ENCODE results near the gene EIF4G3. TPM values are rescaled to one million over a fixed set of nuclear protein-coding genes. Genes with fewer than 3 reads are reported as not detected.

EIF4G3 gene
- total and polyA plus RNA-seq, 10 donors = 14.3 to 97.3 (median 64.1) TPM

- H3K27ac ChIP-seq = peak overlapping the region in 2 of 8 donors; percentile 21 to 26
- intact Hi-C loops (cut with DNase I; ENCODE audit: low total_unique reads) = no loop called here
- H3K36me3 ChIP-seq = peaks cover 0 to 13% (median 2%) of the 10 kb centered on the region in 6 donors
- TF ChIP-seq POLR2AphosphoS5 (IDR thresholded peaks at IDR 0.05) = no peak
- no peak for TF ChIP-seq CTCF (IDR thresholded peaks at IDR 0.05 in 8 of 11, conservative IDR thresholded peaks at IDR 0.05 in 3 of 11)
- no peak for TF ChIP-seq POLR2A (IDR thresholded peaks at IDR 0.05)
- DNase-seq = no peak
- peaks cover 0 to 38% (median 17%) of the 10 kb centered on the region in 6 donors for H3K4me1 ChIP-seq
- 30 to 46% (median 40%) methylated on average over 2 of the region's 2 CpGs for WGBS, 5 donors
- H3K27me3 ChIP-seq (replicated peaks in 1 of 7) = no peaks in the 10 kb centered on the region
- H3K4me3 ChIP-seq = no peak overlapping the region
- H3K9me3 ChIP-seq = no peaks in the 10 kb centered on the region
Measured at GRCh38 chr1:20992322-20993056, 184.2 kb downstream of the EIF4G3 start.

GRCh38 chr1:20988943-20989342, 187.8 kb downstream of the EIF4G3 start:
- Histone ChIP-seq H3K36me3 (peaks cover 0 to 13% (median 2%) of the 10 kb centered on the region in 6 donors), H3K9me3 (no peaks in the 10 kb centered on the region), H3K4me3 (no peak overlapping the region), H3K4me1 (peaks cover 0 to 25% (median 16%) of the 10 kb centered on the region in 6 donors), H3K27me3 (replicated peaks in 1 of 7) (no peaks in the 10 kb centered on the region), H3K27ac (no peak overlapping the region)
- 92 to 98% (median 95%) methylated on average over 5 to 6 of the region's 6 CpGs for WGBS, 5 donors
- TF ChIP-seq POLR2AphosphoS5 (IDR thresholded peaks at IDR 0.05) (no peak), CTCF (IDR thresholded peaks at IDR 0.05 in 8 of 11, conservative IDR thresholded peaks at IDR 0.05 in 3 of 11) (no peak), POLR2A (IDR thresholded peaks at IDR 0.05) (no peak)
- intact Hi-C loops (cut with DNase I; ENCODE audit: low total_unique reads) = no loop called here
- DNase-seq = no peak

- intact Hi-C loops (cut with DNase I; ENCODE audit: low total_unique reads) = no loop called here
- H3K27ac ChIP-seq = no peak overlapping the region
- H3K9me3 ChIP-seq = no peaks in the 10 kb centered on the region
- no peak for DNase-seq
- no peaks in the 10 kb centered on the region for H3K27me3 ChIP-seq (replicated peaks in 1 of 7)
- H3K4me3 ChIP-seq = no peak overlapping the region
- peaks cover 0 to 13% (median 2%) of the 10 kb centered on the region in 6 donors for H3K36me3 ChIP-seq
- TF ChIP-seq CTCF (IDR thresholded peaks at IDR 0.05 in 8 of 11, conservative IDR thresholded peaks at IDR 0.05 in 3 of 11) = no peak
- no peak for TF ChIP-seq POLR2A (IDR thresholded peaks at IDR 0.05)
- TF ChIP-seq POLR2AphosphoS5 (IDR thresholded peaks at IDR 0.05) = no peak
- peaks cover 0 to 17% (median 13%) of the 10 kb centered on the region in 6 donors for H3K4me1 ChIP-seq
Measured at GRCh38 chr1:20987831-20988825, 188.6 kb downstream of the EIF4G3 start.

Data from spleen (tissue), 11 donors.